NCI-H2029 treated with DMSO at 0.1 percent for 48 hours (cell line): ENCODE measurements around the gene OR5AU1.

Experiments
- DNase-seq: peaks from one replicate; lab custom pipeline; 2025; lab: John Stamatoyannopoulos, UW

OR5AU1 gene

GRCh38 chr14:21155963-21156362 is at the start of gene OR5AU1:
Gene OR5AU1 (minus strand): TSS chr14:21156063. CDS start chr14:21155872, 191 bp downstream.
- no peak for DNase-seq

DNA sequence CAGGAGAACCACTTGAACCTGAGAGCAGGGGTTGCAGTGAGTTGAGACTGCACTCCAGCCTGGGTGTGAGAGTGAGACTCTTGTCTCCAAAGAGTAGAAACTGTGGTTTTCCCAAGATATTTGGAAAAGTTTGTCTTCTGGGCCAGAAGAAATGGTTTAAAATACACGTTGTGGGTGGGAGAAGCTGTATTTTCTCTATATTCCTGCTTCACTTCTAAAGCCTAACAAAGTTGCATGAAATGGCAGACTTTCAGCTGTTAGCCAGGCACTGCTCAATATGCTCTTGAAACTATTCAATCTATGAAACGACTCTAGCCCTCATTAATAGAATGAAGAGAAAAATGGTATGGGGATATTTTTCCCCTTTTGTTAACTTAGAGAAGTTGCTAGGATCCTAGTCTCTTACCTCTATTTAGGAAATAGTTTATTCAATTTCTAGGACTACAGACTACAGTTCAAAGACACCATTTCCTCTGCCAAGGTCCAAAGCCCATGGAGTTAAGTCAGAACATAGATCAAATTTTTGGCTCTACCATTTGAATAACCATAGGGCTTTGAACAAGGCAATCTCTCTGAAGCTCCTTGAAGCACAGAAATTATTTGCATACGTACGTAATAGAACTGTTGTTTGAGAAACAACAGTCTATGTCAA is 49.3 kb upstream of the OR5AU1 start:
- DNase-seq = no peak

DNA sequence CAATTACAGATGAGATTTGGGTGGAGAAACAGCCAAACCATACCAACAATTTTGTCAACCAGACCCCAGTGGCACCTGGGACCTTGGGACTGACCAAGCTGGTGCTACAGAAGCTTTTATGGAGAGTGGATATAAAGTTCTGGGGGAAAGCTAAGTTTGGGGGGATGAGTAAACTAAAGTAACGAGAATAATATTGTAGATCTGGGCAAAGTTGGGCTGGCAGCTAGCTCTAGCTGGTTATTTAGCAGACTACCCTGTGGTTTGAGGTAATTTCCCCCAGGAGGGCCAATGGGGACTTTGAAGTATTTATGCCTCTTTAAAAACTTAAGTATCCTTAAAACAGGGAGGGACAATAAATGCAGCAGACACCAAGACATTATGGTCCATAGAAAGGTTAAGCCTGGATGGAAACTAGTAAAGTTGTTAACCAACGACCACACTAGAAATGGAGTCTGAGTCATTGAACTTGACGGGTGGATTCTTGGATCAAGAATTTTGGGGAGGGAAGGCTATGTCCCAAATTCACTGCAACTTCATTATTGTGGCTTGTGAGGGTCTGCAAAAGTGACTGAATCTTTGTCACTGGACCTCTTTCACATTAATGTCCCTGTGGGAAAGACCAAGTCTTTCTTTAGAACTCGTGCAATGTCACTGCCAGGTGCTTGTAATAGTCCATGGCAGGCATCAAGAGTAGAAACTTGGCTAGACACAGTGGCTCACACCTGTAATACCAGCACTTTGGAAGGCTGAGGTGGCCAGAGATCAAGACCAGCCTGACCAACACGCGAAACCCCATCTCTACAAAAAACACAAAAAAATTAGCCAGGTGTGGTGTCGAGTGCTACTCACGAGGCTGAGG is 48.5 kb upstream of the OR5AU1 start:
- DNase-seq = no peak

- DNase-seq = no peak
Observed at GRCh38 chr14:21203470-21204166, 47.8 kb upstream of the OR5AU1 start.

GRCh38 chr14:21202463-21203358 is 46.8 kb upstream of the OR5AU1 start:
- no peak for DNase-seq

DNA sequence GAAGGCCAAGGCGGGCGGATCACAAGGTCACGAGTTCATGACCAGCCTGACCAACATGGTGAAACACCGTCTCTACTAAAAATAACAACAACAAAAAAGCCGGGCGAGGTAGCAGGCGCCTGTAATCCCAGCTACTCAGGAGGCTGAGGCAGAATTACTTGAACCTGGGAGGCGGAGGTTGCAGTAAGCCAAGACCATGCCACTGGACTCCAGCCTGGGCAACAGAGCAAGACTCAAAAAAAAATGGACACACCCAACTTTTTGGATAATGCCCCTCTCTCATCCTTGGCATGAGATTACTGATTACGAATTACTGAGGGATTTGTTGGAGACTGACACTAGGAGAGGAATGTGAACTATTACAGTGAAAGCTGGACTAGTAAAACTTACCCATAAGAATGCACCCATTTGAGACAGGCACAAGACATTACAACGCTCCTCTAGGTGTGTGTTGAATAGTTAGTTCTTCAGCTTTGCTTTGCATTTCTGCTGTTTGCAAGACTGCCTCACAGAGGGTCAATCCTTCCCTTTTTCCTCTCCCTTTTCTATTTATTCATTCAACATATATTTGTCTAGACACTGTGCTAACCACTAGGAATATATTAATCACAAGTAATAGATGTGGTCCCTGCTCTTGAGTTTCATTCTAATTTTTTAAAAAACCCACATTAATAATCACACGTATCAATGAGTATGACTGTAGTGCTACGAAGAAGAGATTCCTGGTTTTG is 46.0 kb upstream of the OR5AU1 start:
- no peak for DNase-seq

GRCh38 chr14:21200752-21201461 is 45.0 kb upstream of the OR5AU1 start:
- DNase-seq = no peak

DNA sequence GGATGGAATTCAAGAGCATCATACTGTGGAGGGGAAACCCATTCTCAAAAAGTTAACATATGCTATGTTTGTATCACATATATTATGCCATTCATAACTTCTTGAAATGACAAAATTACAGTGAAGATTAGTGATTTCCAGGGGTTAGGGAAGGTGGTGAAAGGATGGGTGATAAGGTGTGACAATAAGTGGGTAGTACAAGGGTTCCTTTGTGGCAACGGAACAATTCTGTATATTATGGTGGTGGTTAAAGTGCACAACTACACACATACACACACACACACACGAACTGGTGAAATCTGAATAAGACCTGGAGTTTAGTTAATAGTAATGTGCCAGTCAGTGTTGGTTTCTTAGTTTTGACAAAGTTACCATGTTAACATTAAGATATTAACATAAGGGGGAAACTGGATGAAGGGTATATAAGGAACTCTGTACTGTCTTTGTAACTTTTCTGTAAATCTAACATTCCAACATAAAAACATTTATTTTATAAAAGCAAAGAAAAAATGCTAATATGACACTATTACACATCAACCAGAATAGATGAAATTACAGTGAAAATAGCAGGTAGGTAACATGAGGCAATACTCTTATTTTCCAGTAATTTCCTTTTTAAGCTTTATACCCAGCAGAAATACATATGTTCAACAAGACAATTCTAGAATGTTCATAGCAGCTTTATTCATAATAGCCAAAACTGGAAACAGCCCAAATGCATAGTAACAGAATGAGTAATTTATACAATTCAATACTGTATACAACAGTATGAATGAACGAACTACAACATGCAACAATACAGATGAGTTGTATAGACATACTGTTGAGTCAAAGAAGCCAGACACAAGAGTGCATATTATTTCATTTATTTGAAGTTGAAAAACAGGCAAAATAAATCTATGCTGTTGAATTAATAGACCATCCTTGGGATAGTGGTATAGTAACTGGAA is 44.0 kb upstream of the OR5AU1 start:
- DNase-seq = no peak

- DNase-seq = no peak
Observed at GRCh38 chr14:21197418-21198205, 41.7 kb upstream of the OR5AU1 start.

GRCh38 chr14:21194597-21194996 is 38.7 kb upstream of the OR5AU1 start:
- no peak for DNase-seq

- DNase-seq = no peak
Observed at GRCh38 chr14:21192875-21193535, 37.1 kb upstream of the OR5AU1 start.

- DNase-seq = no peak
Observed at GRCh38 chr14:21192447-21192822, 36.6 kb upstream of the OR5AU1 start.

DNA sequence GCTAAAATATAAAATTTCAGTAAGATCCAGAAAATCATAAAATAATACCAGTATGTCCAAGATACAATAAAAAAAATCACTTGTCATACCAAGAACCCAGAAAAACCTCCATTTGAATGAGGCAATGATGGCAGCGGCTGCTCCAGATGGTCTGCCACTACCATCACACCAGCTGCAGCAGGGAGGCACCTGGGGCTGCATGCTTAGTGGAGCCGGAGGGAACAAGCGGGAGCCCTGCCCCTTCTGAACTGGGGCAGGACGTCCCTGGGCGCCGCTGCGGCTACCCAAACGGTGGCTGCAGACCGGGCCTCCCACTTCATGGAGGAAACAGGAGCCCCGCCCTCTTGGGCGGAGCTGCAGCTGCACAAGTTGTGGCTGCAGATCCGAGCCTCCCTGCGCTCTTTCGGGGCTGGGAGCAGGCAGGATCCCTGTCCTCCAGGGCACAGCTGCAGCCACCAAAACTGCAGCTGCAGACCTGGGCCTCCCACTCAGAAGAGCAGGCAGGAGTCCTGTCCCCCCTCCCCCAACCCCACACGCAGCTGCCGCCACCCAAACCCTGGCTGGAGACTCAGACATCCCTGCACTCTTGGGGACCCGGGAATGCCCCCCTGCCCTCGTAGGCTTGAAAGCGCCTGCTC is 36.1 kb upstream of the OR5AU1 start:
- DNase-seq = no peak

DNA sequence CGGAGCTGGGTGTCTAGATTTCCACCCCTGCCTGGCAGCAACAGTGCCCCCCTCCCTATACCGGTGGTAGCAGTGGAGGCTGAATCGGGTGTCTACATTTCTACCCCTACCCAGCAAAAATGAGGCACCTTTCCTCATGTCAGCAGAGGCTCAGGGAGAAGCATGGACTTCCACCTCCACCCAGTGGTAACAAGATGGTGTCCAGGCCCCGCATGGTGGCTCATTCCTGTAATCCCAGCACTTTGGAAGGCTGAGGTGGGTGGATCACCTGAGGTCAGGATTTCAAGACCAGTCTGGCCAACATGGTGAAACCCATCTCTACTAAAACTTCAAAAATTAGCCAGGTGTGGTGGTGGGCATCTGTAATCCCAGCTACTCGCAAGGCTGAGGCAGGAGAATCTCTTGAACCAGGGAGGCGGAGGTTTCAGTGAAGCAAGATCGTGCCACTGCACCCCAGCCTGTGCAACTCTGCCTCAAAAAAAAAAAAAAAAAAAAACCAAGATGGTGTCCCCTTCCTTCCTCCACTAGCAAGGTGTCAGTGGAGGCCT is 35.5 kb upstream of the OR5AU1 start:
- DNase-seq = no peak

DNA sequence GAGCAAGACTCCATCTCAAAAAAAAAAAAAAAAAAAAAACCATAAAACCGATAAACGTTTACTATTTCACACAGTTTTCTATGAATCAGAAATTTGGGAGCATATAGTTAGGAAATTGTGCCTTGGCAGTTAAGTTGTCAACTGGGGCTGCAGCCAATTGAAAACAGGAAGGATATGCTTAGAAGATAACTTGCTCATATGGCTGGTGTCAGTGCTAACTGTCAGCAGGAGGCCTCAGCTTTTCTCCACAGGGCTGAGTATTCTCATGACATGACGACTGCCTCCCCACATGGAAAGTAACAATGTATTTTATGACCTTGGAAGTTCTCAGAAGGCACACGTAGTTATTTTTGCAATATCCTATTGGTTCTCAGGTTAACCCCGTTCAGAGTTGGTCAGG is 29.6 kb upstream of the OR5AU1 start:
- DNase-seq = no peak

DNA sequence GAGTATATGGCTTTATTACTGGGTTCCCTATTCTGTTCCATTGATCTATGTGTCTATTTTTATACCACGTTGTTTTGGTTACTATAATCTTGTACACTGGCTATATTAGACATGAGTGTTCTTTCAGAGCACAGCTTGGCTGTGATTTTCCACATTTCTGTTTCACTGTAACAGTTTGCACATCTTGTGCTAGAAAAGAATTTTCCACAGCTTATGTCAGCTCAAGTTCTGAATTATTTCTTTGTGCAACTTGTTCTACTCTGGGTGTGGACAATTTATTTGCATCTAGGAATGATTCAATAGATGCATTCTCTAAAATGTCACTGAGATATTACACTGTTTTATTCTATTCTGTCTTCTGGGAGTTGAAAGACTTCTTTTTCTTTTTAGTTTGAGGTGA is 28.4 kb upstream of the OR5AU1 start:
- no peak for DNase-seq

GRCh38 chr14:21182166-21182565 is 26.3 kb upstream of the OR5AU1 start:
- DNase-seq = no peak
